NCI-H1417 treated with DMSO at 0.1 percent for 48 hours (cell line): ENCODE data around the gene CCDC71L.
"Not testable (repeated sequence)": the region's sequence is repeated elsewhere in the genome, so short reads cannot be mapped to it uniquely, and the experiment has no call there.

Experiments used
- DNase-seq: peaks from one replicate; lab custom pipeline; 2025; lab: John Stamatoyannopoulos, UW

Gene CCDC71L

DNA sequence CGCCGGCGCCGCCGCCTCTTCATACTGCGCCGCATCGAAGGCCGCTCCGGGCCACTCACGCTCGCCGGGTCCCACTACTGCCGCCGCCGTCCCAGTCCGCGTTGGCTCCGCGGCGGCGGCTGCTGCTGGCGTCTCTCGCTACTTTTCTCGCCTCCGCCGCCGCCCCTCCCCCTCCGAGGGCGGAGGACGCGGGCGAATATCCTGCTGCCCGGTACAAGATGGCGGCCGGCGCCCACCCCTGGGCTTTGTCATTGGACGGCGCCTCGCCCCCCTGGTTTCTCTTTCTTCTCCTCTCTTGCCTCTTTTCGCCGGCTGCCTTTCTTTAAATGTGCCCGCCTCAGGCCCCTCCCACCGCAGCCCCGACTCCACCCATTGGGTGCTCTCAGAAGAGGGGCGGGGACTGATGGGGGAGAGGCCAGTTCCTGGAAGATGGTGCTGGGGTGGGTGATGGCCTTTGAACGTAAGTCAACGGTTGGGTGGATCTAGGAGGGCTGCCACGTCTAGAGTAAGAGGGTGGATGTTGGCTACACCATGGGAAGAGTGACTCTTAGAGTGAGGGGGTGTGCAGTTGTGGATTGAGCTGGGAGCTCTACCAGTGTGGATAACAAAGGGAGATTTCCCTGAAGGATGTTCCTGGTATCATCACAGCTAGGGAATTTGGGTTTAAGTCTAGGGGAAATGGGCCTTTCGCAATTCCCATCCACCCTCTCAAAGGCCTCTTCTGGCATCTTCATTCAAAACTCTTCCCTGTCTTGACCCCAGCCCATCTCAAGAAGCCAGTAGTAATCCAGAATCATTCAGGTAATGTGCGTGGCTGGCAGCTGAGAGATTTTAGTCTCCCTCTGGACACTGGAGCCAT, at the start of gene CCDC71L:
Gene CCDC71L (minus strand): TSS at position 297 of the 859 bp plus-strand sequence. CDS start 262 bp downstream, at position 35.
- peak; percentile 65 for DNase-seq

GRCh38 chr7:106709604-106710003, 48.6 kb upstream of the CCDC71L start:
- not testable (repeated sequence) for DNase-seq

GRCh38 chr7:106704000-106704840, 43.3 kb upstream of the CCDC71L start:
- DNase-seq: no peak

DNA sequence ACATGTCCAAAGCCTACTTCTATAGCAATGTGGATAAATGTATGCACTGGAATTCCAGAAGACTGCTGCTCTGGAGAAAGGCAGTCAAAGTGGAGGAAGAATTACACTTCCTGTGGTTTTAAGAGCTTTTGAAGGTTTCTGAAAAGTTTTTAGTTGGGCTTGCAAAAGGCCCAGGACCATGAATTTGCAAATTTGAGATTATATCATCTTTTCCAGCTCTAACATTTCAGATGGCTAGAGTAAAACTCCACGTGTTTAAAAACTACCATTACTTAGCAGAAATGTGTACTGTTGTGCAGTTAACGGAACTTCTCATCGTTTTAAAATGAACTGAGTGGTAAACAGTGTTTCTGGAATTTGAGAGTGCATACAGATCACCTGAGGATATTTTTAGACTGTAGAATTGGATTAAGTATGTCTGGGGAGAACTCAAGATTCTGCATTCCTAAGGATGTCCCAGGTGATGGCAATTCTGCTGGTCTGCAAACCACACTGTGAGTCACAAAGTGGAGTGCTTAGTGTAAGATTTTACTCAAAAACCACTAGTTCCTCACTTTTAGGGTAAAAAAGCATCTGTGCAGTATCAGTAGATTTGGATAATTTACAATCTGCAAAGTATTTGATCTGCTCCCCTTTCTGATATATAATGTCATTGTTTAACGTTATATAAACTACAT, 32.9 kb upstream of the CCDC71L start:
- DNase-seq: no peak

DNA sequence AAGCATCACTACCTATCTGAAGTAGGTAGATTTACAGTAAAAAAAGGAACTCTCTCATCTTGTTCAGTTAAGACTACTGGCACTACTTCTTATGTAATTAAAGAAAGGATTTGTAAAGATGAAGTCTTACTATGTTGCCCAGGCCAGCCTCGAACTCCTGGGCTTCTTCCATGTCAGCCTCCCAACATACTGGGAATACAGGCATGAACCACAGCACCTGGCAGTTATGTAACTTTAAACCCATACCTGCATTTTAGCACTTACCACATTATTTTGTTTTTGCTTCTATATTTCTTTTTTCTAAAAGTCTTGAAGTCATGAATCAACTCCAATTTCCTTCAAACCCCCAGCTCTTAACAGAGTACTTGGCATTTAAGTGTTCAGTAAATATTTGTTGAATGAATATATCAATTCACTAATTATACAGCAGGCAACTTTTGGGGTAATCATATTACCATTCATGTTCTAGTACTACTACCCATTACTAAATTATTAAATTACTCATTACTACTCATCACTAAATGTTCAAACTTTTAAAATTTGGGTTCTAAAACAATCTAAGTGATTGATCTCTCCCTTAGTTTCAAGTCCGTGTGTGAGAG, 31.6 kb upstream of the CCDC71L start:
- DNase-seq: no peak

DNA sequence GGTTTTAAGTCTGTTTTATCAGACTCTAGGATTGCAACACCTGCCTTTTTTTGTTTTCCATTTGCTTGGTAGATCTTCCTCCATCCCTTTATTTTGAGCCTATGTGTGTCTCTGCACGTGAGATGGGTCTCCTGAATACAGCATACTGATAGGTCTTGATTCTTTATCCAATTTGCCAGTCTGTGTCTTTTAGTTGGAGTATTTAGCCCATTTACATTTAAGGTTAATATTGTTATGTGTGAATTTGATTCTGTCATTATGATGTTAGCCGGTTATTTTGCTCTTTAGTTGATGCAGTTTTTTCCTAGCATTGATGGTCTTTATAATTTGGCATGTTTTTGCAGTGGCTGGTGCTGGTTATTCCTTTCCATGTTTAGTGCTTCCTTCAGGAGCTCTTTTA, 27.2 kb upstream of the CCDC71L start:
- DNase-seq: not testable (repeated sequence)

DNA sequence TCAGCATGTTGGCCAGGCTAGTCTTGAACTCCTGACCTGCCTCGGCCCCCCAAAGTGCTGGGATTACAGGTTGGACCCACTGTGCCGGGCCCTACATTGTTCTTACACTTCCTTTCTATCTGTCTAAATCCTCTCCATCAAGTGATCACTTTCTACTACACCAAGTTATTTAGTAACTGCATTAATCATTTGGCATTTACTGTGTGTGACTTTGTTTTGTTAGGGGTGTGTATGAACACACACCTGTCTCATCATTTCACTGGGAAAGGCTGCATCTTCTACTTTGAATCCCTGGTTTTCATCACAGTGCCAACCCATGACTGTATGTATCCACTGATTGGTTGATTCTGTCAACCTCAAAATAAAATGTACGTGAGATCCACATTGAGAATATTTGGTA, 23.0 kb upstream of the CCDC71L start:
- no peak for DNase-seq

DNA sequence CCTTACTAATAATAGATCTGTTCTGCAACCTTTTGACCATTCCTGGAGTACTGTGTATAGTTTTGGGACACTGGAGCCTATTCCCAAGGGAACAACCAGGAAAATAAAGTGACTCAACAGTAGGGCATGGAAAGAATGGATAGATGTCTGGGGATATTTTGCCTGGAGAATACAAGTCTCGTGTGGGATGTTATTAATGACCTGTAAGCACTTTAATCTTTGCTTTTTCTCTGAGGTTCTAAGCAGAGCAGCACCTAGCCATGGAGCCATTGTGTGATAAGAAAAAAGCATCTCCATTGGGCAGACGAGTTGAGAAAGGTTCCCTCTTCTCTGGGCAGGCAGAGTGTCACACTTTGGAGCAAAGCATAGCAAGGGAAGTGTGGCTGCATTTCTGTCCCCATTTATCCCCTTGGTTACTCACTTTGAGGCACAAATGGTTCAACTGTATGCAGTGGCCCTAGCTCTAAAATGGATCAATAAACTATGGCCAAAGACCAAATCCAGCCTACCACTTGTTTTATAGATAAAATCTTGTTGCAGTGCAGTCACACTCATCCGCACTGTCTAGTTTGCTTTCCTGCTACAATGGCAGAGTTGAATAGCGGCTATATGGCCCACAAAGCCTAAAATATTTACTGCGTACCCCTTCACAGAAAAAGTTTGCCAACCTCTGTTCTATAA, 21.0 kb upstream of the CCDC71L start:
- DNase-seq: no peak

- DNase-seq: no peak
Observed at GRCh38 chr7:106679153-106679931, 18.4 kb upstream of the CCDC71L start.

DNA sequence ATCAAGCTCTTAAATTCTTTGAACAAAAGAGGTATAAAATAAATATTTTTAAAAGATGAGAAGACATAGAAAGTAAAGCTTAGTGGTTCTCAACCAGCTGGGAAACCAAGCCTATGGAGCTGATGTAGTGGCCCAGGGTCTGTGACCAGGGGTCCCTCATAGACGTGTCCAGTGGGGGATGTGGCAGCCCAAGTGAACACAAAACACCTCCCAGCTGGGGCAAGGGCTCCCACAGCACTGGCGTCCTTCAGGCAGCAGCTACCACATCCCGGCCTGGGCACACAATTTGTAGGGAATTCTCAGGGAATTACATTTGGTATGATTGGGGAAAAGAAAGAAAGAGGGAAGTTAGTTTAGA, 17.8 kb upstream of the CCDC71L start:
- no peak for DNase-seq

DNA sequence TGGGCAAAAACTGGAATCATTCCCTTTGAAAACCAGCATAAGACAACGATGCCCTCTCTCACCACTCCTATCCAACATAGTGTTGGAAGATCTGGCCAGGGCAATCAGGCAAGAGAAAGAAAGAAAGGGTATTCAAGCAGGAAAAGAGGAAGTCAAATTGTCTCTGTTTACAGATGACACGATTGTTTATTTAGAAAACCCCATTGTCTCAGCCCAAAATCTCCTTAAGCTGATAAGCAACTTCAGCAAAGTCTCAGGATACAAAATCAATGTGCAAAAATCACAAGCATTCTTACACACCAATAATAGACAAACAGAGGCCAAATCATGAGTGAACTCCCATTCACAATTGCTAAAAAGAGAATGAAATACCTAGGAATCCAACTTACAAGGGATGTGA, 15.5 kb upstream of the CCDC71L start:
- DNase-seq: not testable (repeated sequence)

DNA sequence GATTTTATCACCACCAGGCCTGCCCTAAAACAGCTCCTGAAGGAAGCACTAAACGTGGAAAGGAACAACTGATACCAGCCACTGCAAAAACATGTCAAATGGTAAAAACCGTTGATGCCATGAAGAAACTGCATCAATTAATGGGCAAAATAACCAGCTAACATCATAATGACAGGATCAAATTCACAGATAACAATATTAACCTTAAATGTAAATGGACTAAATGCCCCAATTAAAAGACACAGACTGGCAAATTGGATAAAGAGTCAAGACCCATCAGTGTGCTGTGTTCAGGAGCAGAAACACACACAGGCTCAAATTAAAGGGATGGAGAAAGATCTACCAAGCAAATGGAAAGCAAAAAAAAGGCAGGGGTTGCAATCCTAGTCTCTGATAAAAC, 12.7 kb upstream of the CCDC71L start:
- not testable (repeated sequence) for DNase-seq

- DNase-seq: not testable (repeated sequence)
Observed at GRCh38 chr7:106671930-106672329, 11.0 kb upstream of the CCDC71L start.

DNA sequence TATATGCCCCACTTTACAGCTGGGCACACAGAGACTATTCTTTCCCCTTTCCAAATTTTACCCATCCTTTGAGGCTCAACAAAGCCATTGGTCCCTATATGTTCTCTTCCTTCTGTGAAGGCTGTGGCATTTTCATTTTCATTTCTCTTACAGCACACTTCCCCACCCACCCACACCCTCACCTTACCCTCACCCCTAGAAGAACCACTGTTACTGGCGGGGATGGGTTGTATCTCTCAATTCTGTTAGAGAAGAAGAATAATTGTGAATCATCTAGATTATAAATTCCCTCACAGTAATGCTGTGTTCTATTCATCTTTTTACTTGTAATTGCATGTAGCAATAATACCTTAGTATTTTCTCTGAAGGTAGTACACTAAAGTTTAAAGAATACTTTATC, 10.2 kb upstream of the CCDC71L start:
- no peak for DNase-seq

- no peak for DNase-seq
Observed at GRCh38 chr7:106668861-106669524, 8.0 kb upstream of the CCDC71L start.

DNA sequence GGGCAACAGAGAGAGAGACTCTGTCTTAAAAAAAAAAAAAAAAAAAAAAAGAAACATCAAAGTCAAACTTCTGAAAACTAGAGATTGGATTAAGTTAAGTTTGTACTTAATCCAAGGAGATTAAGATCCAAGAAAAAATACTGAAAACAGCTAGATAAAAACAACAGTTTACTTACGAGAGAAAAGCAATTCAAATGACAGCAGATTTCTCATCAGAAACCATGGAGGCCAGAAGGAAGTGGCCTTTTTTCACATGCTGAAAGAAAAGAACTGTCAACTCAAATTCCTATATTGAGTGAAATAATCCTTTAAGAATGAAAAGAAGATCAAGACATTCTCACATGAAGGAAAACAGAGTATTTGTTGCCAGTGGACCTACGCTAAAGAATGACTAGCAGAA, 5.4 kb upstream of the CCDC71L start:
- no peak for DNase-seq

DNA sequence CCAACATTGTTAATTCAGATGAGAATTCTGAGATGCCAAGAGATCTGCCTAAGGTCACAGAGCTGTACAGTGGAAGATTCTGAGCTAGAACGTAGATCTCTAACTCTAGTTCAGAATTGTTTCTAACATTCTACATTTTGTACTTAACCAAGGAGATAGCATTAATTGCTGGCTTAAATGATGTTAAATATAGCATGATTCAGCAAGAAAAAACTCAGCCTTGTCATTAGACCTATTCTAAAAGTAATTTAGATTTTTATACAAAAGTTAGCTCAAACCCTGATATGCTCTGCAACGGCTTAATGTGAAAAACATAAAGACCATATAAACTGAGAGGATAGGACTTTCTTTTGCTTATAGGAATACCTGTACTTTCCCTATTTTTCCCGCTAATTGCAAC, 3.4 kb upstream of the CCDC71L start:
- DNase-seq: no peak

DNA sequence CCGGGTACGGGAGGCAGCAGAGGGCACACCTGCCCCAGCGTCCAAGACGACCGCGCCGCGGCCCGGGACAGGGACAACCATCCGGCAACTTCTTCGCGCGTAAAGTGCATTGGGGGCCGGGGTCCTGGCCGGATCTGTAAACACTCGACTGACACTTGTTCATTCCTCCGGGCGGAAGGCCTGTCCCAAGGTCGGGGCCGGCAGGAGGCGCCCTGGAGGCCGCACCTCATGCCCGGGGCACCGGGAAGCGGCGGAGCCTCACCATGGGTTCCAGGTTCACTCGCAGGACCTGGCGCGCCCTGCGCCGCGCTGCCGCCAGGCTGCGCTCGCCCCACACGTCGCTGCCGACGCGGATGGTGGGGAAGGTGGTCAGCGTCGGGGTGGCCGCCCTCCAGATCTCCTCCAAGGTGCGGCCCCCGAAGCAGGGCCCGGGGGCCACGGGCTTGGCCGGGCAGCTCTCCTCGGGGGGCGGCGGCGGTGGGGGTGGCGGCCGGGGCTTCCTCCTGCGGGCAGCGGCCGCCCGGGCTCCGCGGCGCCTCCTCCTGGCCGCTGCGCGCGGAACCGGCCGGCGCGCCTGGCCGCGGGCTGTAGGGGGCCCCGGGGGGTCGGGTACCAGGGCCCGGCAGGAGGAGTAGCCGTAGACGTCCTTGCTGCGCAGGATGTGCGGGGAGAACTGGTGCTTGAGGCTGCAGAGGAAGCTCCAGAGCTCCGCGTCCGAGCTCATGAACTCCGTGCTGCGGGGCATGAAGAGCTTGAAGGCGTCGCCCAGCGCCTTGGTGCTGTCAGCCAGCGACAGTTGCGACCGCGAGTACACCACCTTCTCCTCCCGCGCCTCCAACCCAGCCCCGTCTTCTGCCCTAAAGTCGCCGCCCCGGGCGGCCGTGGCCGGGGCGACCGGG, 746 bp downstream of the CCDC71L start:
- DNase-seq: no peak
